NT2/D1 (cell line): ENCODE results near the gene RUSC2.

Source experiments
- SUZ12 ChIP-seq: IDR thresholded peaks from 2 replicates; pipeline ENCODE4 v1.6.1; 2011; ENCODE audit not compliant: insufficient read length, insufficient read depth; ENCODE audit errors: extremely low read depth
- YY1 ChIP-seq: IDR thresholded peaks from 2 replicates; pipeline ENCODE4 v1.6.1; 2011; ENCODE audit not compliant: insufficient read length, insufficient read depth
- ZNF274 ChIP-seq: IDR thresholded peaks from 2 replicates; pipeline ENCODE4 v1.6.1; 2011; ENCODE audit warnings: mild to moderate bottlenecking, low read depth, low read length

DNA sequence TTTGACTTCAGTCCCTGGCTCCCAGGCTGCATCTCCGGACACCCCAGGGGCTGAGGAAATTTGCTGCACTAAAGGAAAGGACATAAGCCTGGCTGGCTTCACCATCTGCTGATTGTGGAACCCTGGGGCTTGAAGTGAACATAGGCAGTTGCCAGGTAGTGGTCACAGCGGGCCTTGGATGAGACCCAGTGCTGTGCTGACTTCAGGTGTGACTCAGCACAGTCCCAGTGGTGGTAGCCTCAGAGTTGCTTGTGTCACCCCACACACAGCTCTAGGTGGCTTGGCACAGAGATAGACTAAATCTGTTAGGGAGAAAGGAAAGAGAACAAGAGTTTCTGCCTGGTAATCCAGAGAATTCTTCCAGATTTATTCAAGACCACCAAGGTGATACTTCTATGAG lies 36.1 kb upstream of the RUSC2 start:
- TF ChIP-seq ZNF274 (no peak), SUZ12 (no peak), YY1 (no peak)
